Activated B cell treated with CpG ODN at 0.5 μM for 24 hours (primary cell): ENCODE measurements around the gene MYH7B. TPM values are rescaled to one million over a fixed set of nuclear protein-coding genes. Genes with fewer than 3 reads are reported as not detected.

Experiments
- ATAC-seq: fragments of 200-7000 bp; cut with Tn5 transposase; one replicate; pipeline ENCODE4 v1.10.0; 2021; ENCODE audit warnings: low read depth, mild to moderate bottlenecking, moderate library complexity
- CTCF ChIA-PET: fragments of 350-600 bp; sonication (Branson Sonifier 250); formaldehyde crosslinking; loops from one replicate; lab custom pipeline; 2021; ENCODE audit warnings: antibody characterized with exemption; lab: Charles Lee
- POLR2A ChIA-PET: fragments of 350-600 bp; sonication (Branson Sonifier 250); formaldehyde crosslinking; loops from one replicate; lab custom pipeline; 2021; ENCODE audit warnings: antibody characterized with exemption; lab: Charles Lee
- DNase-seq: peaks from one replicate; pipeline ENCODE4 v3.0.0; 2022
- H3K27ac Mint-ChIP-seq: one replicate; pipeline ENCODE4 v1.8.0; 2020; ENCODE audit warnings: mixed read lengths
- H3K27me3 Mint-ChIP-seq: one replicate; pipeline ENCODE4 v1.8.0; 2021; ENCODE audit warnings: mixed read lengths
- H3K36me3 Mint-ChIP-seq: one replicate; pipeline ENCODE4 v1.8.0; 2021; ENCODE audit warnings: low read depth, mixed read lengths
- H3K4me1 Mint-ChIP-seq: one replicate; pipeline ENCODE4 v1.8.0; 2021; ENCODE audit warnings: mixed read lengths
- H3K4me3 Mint-ChIP-seq: one replicate; pipeline ENCODE4 v1.8.0; 2020; ENCODE audit warnings: mild to moderate bottlenecking, mixed read lengths
- H3K9me3 Mint-ChIP-seq: one replicate; pipeline ENCODE4 v1.8.0; 2020; ENCODE audit warnings: mixed read lengths
- intact Hi-C: fragments of 100-400 bp; cut with micrococcal nuclease; formaldehyde crosslinking; loops from one replicate; pipeline ENCODE4 v1.15.1; 2024
- total RNA-seq: library from RNA; stranded (reverse); gene quantifications from 2 replicates; pipeline ENCODE4 v1.2.3, GENCODE V29; 2022
- TF ChIP-seq, protein P1 (sequence below): fragments of 200-600 bp; IDR thresholded peaks from one replicate; pipeline ENCODE4 v1.8.0; 2022; ENCODE audit warnings: antibody characterized with exemption, mild to moderate bottlenecking

Gene MYH7B
- total RNA-seq: 0.20 and 0.35 TPM in 2 replicates

DNA sequence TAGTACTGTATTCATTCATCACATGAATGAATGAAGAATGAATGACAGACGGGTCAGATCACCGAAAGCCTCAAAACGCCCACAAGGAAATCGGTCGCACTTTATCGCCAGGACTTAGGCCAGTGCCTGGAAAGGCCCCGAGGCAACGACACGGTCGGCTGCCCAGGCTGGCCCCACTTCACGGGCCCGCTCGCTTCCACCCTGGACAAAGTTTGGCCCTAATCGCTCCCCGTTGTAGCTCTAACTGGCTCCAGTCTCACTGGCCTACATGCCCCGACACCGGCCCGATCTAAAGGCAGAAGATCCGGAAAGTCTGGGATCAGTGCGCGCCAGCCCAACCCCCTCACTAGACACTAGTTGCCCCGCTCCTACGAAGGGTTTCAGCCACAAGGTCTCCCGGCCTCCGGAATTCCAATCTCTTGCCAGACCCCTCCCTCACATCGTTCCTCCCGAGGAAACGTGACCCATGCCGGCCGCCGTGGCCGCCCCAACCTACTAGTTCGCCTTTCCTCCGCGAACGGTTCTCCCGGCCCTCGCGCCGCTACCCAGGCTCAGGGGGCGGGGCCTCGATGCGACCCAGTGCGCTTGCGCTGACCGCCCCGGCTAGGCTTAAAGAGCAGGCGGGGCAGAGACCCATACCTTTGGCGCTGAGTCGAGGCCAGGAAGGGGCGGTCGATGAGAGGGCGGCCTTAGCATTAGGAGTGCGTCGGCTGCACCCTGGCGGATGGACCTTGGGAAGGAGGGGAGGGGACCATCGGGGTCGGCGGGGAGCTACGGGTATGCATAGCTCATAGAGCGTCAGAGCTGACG, at the start of gene MYH7B, which contains the start of gene GSS:
TSS of gene MYH7B (plus strand) at position 638 of the 810 bp plus-strand sequence. CDS start 22,138 bp downstream, outside the sequence.
TSS of gene GSS (minus strand) at position 576 of the 810 bp plus-strand sequence. CDS start 3,954 bp downstream, outside the sequence.
- Mint-ChIP-seq H3K9me3 (no peaks in the 10 kb centered on the region), H3K4me1 (peaks cover 26% of the 10 kb centered on the region), H3K4me3 (peak within 1 kb of the TSS; percentile 97), H3K27ac (peak within 1 kb of the TSS; percentile 83), H3K27me3 (no peaks in the 10 kb centered on the region), H3K36me3 (peaks cover 8% of the 10 kb centered on the region)
- ChIA-PET CTCF (interaction anchor here (1.5 kb wide), 2 partner anchors 81 to 83 kb away, joined by 6 to 8 read pairs; partner anchors contain the start of gene GGT7), POLR2A (interaction anchor here (0.6 to 2.7 kb wide), 13 partner anchors 14 to 965 kb away, joined by 3 to 16 read pairs (median 3); partner anchors contain the start of genes ACSS2, EDEM2, GGT7 and MMP24OS)
- TF ChIP-seq, protein P1, sequence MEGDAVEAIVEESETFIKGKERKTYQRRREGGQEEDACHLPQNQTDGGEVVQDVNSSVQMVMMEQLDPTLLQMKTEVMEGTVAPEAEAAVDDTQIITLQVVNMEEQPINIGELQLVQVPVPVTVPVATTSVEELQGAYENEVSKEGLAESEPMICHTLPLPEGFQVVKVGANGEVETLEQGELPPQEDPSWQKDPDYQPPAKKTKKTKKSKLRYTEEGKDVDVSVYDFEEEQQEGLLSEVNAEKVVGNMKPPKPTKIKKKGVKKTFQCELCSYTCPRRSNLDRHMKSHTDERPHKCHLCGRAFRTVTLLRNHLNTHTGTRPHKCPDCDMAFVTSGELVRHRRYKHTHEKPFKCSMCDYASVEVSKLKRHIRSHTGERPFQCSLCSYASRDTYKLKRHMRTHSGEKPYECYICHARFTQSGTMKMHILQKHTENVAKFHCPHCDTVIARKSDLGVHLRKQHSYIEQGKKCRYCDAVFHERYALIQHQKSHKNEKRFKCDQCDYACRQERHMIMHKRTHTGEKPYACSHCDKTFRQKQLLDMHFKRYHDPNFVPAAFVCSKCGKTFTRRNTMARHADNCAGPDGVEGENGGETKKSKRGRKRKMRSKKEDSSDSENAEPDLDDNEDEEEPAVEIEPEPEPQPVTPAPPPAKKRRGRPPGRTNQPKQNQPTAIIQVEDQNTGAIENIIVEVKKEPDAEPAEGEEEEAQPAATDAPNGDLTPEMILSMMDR: no peak
- DNase-seq (peak; percentile 98), ATAC-seq (peak; percentile 95)
- intact Hi-C loops: loop anchor here (1.0 to 10.0 kb wide), 9 partner anchors 79 to 999 kb away; partner anchors contain the start of genes ACSS2, AHCY, EDEM2 and GGT7

DNA sequence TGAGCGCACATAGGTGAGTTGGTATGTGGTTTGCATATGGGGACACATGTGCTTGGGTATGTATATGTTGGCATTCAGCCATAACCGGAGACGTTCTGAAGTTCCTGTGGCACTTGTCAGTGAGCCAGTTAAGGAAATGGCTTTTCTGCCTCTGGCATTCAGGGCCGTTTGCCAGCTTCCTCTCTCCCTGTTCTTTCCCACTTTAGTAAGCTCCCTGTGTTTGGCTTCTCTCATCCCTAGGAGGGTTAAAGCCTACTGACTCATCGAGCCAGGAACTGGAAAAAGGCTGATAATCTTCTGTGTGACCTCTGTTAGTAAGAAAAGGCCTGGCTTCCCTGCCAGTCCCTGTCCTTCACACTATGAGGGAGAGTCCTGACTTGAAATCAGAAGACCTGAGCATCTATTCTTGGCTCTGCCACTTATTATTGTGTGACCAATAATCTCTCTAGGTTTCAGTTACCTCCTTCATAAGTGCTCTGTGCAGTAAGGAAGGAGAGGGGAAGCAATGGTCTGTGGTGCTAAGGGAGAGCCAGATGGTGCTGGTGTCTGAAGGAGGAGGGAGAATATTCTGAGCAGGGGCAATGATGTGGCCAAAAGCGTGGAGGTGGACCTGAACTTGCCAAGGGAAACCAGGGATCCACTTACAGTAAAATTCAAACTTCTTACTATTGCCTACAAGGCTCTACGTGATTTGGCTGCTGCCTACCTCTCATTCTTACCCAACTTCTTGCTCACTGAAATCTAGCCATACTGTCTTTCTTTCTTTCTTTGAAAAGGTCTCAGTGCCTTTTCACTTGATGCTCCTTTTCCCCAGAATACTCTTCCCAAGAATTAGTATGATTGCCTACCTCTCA, 47.8 kb upstream of the MYH7B start:
- intact Hi-C loops: no loop called here
- no peak overlapping the region for H3K4me3 Mint-ChIP-seq
- no peak overlapping the region for H3K27ac Mint-ChIP-seq
- H3K36me3 Mint-ChIP-seq: no peaks in the 10 kb centered on the region
- H3K4me1 Mint-ChIP-seq: no peaks in the 10 kb centered on the region
- ATAC-seq: no peak
- no peak for DNase-seq
- POLR2A ChIA-PET: no interaction called here
- TF ChIP-seq, protein P1: no peak
- H3K27me3 Mint-ChIP-seq: no peaks in the 10 kb centered on the region
- no peaks in the 10 kb centered on the region for H3K9me3 Mint-ChIP-seq
- CTCF ChIA-PET: no interaction called here

DNA sequence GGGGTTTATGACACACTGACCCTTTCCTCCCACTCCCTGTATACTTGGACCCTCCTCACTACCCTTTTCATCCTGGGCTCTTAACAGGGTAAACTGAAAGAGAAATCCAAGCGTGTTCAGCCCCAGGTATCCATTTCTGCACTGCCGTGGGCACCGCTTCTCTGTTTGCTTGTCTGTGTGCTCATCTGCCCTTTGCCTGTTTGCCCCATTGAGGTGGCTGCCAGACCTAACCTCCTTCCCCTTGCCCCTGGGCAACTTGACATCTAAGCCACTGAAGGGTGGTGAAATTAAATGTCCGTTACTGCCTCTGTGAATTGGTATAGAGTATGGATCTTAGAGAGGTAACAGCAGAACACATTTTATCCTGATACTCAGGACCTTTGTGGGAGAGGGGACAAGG, 40.5 kb upstream of the MYH7B start:
- ATAC-seq (no peak), DNase-seq (no peak)
- POLR2A ChIA-PET: no interaction called here
- Mint-ChIP-seq H3K27ac (no peak overlapping the region), H3K4me3 (no peak overlapping the region), H3K27me3 (no peaks in the 10 kb centered on the region), H3K9me3 (no peaks in the 10 kb centered on the region), H3K4me1 (no peaks in the 10 kb centered on the region), H3K36me3 (peaks cover 2% of the 10 kb centered on the region)
- CTCF ChIA-PET: no interaction called here
- intact Hi-C loops: no loop called here
- TF ChIP-seq, protein P1: no peak

DNA sequence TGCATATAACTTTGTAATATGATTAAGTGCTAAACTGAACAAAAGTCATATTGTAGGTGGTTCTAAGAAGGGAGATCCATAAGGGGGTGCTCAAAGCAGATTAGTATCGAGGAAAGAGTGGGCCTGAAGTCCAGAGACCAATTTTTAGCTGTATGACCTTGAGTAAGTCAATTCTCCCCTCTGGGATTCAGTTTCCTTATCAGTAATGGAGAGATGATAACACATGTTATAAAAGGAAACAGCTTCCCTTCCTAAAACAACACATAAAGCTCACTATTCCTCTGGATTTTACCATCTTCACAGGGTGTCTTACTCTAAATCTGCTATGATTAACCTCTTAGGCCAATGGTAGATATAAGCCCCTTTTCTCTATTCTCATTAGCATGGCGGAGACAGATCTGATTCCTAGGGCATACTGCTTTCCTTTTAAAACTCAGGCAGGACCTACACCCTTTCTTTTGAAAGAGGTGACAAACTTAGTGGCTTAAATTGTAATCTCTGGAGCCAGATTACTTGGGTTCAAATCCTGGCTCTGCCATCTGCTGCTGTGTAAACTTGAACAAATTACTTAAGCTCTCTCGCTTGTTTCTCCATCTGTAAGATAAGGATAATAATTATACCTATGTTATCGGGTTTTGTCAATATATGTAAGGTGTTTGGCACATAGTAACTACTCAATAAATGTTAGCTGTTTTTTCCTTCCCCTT, 39.8 kb upstream of the MYH7B start:
- Mint-ChIP-seq H3K27ac (no peak overlapping the region), H3K27me3 (no peaks in the 10 kb centered on the region), H3K4me3 (no peak overlapping the region), H3K4me1 (no peaks in the 10 kb centered on the region), H3K9me3 (no peaks in the 10 kb centered on the region), H3K36me3 (peaks cover 6% of the 10 kb centered on the region)
- TF ChIP-seq, protein P1: no peak
- DNase-seq (no peak), ATAC-seq (no peak)
- intact Hi-C loops: no loop called here
- ChIA-PET CTCF (no interaction called here), POLR2A (no interaction called here)
